HFFc6 (cell line): ENCODE results near the gene ZNF831. TPM values are rescaled to one million over a fixed set of nuclear protein-coding genes. Genes with fewer than 3 reads are reported as not detected.

ENCODE experiments used
- DNase-seq: peaks from one replicate; pipeline ENCODE4 v3.0.0-alpha.2; 2018
- H3K27ac Mint-ChIP-seq: 2 replicates; pipeline ENCODE4 v1.8.0; 2020; ENCODE audit warnings: mild to moderate bottlenecking, mixed read lengths
- H3K27me3 Mint-ChIP-seq: 2 replicates; pipeline ENCODE4 v1.8.0; 2021; ENCODE audit warnings: mild to moderate bottlenecking, moderate library complexity, mixed read lengths; ENCODE audit not compliant: insufficient read depth
- H3K36me3 Mint-ChIP-seq: 2 replicates; pipeline ENCODE4 v1.8.0; 2021; ENCODE audit warnings: low read depth, mixed read lengths
- H3K4me1 Mint-ChIP-seq: 2 replicates; pipeline ENCODE4 v1.8.0; 2020; ENCODE audit warnings: low read depth, mixed read lengths
- H3K4me3 Mint-ChIP-seq: 2 replicates; pipeline ENCODE4 v1.8.0; 2020; ENCODE audit warnings: mild to moderate bottlenecking, moderate library complexity, mixed read lengths
- H3K9me3 Mint-ChIP-seq: 2 replicates; pipeline ENCODE4 v1.8.0; 2020; ENCODE audit warnings: mild to moderate bottlenecking, mixed read lengths
- total RNA-seq, 6 experiments: library from RNA; stranded (reverse); fragmentation: NEBNext Ultra II Directional; extraction: Animal tissue kit (Norgen Biotek cat#: 25700); gene quantifications; 2 replicates in 1 of 6; 3 replicates in 5 of 6; pipeline ENCODE4 v1.2.3, GENCODE V29; 2021
- TF ChIP-seq, protein P1 (sequence below): fragments of 200-600 bp; sonication (generic); IDR thresholded peaks from 2 replicates; pipeline ENCODE4 v1.5.0; 2021; ENCODE audit warnings: antibody characterized with exemption, mild to moderate bottlenecking

ZNF831 gene
- total RNA-seq, 6 experiments from 2014 or later: not detected

GRCh38 chr20:59177266-59178250 is 13.9 kb downstream of the ZNF831 start:
- H3K36me3 Mint-ChIP-seq: no peaks in the 10 kb centered on the region
- peaks cover 3% of the 10 kb centered on the region for H3K27me3 Mint-ChIP-seq
- TF ChIP-seq, protein P1, sequence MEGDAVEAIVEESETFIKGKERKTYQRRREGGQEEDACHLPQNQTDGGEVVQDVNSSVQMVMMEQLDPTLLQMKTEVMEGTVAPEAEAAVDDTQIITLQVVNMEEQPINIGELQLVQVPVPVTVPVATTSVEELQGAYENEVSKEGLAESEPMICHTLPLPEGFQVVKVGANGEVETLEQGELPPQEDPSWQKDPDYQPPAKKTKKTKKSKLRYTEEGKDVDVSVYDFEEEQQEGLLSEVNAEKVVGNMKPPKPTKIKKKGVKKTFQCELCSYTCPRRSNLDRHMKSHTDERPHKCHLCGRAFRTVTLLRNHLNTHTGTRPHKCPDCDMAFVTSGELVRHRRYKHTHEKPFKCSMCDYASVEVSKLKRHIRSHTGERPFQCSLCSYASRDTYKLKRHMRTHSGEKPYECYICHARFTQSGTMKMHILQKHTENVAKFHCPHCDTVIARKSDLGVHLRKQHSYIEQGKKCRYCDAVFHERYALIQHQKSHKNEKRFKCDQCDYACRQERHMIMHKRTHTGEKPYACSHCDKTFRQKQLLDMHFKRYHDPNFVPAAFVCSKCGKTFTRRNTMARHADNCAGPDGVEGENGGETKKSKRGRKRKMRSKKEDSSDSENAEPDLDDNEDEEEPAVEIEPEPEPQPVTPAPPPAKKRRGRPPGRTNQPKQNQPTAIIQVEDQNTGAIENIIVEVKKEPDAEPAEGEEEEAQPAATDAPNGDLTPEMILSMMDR: no peak
- H3K4me3 Mint-ChIP-seq: no peak overlapping the region
- H3K4me1 Mint-ChIP-seq: no peaks in the 10 kb centered on the region
- no peak for DNase-seq
- H3K27ac Mint-ChIP-seq: no peak overlapping the region
- H3K9me3 Mint-ChIP-seq: no peaks in the 10 kb centered on the region; the same call in 1 of the 2 replicates

DNA sequence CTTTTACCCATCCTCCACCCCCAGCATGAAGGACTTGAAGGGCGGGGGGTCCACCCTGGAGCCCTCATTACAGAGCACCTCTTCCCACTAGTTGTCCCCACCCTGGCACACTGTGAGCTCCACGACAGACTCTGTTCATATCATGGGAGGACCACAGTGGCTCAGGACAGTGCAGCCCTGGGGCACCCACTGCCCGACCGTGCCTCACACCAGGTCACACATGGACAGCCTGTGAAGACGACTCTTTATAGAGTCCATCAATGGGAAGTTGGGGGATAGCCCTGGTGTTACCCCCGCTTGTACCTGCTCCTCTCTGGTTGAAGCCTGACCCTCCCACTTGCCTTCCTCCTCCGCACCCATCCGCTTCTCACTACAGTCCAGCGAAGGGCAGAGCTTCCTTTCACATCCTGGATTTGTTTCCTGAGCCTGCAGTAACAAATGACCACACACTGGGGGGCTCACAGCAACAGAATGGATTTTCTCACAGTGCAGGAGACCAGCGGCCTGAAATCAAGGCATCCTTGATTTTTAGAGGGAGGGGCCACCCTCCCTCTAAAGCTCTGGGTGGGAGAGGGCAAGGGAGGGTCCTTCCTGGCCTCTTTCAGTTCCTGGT is 15.5 kb downstream of the ZNF831 start:
- no peak overlapping the region for H3K27ac Mint-ChIP-seq
- H3K36me3 Mint-ChIP-seq: no peaks in the 10 kb centered on the region
- TF ChIP-seq, protein P1: no peak
- H3K27me3 Mint-ChIP-seq: peaks cover 3% of the 10 kb centered on the region
- H3K9me3 Mint-ChIP-seq: no peaks in the 10 kb centered on the region; the same call in 1 of the 2 replicates
- DNase-seq: no peak
- no peak overlapping the region for H3K4me3 Mint-ChIP-seq
- H3K4me1 Mint-ChIP-seq: no peaks in the 10 kb centered on the region

GRCh38 chr20:59179988-59180387 is 16.4 kb downstream of the ZNF831 start:
- Mint-ChIP-seq H3K4me1 (no peaks in the 10 kb centered on the region), H3K27me3 (peaks cover 3% of the 10 kb centered on the region), H3K4me3 (no peak overlapping the region), H3K36me3 (no peaks in the 10 kb centered on the region), H3K9me3 (no peaks in the 10 kb centered on the region; the same call in 1 of the 2 replicates), H3K27ac (no peak overlapping the region)
- TF ChIP-seq, protein P1: no peak
- DNase-seq: no peak

DNA sequence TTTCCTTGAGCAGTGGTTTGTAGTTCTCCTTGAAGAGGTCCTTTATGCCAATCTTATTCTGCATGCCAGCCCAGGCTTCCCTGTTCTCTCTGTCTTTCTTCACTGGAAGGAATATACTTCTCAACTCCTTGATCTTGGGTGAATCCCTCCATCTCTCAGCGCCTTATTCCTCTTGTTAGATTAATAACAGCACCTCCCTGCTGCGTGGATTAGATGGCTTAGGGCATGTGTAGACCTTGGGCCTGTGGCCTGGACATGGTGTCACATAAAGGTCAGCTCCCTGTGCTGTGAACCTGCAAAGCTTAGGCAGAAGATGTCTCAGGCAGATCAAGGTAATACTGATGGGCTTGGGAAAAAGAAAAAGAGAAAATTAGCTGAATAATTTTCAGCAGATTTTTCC is 18.3 kb downstream of the ZNF831 start:
- Mint-ChIP-seq H3K36me3 (no peaks in the 10 kb centered on the region), H3K4me1 (no peaks in the 10 kb centered on the region), H3K27ac (no peak overlapping the region), H3K4me3 (no peak overlapping the region), H3K9me3 (no peaks in the 10 kb centered on the region; the same call in 1 of the 2 replicates), H3K27me3 (peaks cover 3% of the 10 kb centered on the region)
- TF ChIP-seq, protein P1: no peak
- no peak for DNase-seq

DNA sequence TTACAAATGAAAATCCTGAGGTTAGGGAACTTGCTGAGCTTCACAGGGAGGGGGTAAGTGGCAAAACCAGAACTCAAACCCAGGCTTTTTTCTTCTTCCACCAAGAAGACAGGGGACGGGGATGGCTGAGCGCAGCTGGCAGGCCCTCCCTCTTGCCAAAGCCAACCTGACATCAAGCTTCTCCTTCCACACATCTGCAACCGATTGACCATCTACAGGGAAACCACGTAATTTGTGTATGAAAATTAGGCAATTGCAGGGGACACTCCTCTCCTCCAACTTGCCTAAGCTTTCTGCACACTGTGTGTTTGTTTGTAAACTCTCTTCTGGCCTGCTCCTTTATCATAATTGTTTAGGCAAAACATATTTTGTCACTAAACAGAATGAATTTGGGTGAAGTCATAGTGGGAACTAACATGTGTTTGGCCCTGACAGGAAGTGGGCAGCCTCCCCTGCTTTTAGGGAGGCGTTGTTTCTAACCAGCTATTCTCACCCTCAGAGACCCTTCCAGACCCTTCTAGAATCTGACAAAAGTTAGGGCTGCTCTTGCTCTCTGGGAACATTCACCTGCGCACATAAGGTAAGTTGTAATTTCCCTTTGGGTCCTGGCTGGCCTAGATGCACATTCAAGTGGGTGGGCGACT is 18.9 kb downstream of the ZNF831 start:
- no peak for DNase-seq
- Mint-ChIP-seq H3K27me3 (peaks cover 3% of the 10 kb centered on the region), H3K9me3 (no peaks in the 10 kb centered on the region; the same call in 1 of the 2 replicates)

More for the DNA sequence above, 18.9 kb downstream of the ZNF831 start:
- H3K4me3 Mint-ChIP-seq: no peak overlapping the region
- TF ChIP-seq, protein P1: no peak
- H3K4me1 Mint-ChIP-seq: no peaks in the 10 kb centered on the region
- no peaks in the 10 kb centered on the region for H3K36me3 Mint-ChIP-seq
- H3K27ac Mint-ChIP-seq: no peak overlapping the region
